Activated naive CD8-positive, alpha-beta T cell treated with anti-CD3 and anti-CD28 coated beads, Interleukin-2, amount 50 U/mL, for 16 hours (primary cell): ENCODE measurements around the gene CFAP20.
"Not testable (repeated sequence)": the region's sequence is repeated elsewhere in the genome, so short reads cannot be mapped to it uniquely, and the experiment has no call there.

ENCODE experiments used
- DNase-seq: peaks from one replicate; pipeline ENCODE4 v3.0.0-alpha.2; 2020; ENCODE audit warnings: low read depth, low spot score

Gene CFAP20

GRCh38 chr16:58098207-58099096, 30.7 kb downstream of the CFAP20 start:
- DNase-seq = no peak

GRCh38 chr16:58096249-58096648, 32.9 kb downstream of the CFAP20 start:
- no peak for DNase-seq

GRCh38 chr16:58095575-58095960, 33.6 kb downstream of the CFAP20 start:
- DNase-seq = not testable (repeated sequence)

GRCh38 chr16:58094791-58095574, 34.2 kb downstream of the CFAP20 start:
- DNase-seq = no peak

- DNase-seq = no peak
Observed at GRCh38 chr16:58094026-58094425, 35.2 kb downstream of the CFAP20 start.

- not testable (repeated sequence) for DNase-seq
Observed at GRCh38 chr16:58090396-58090795, 38.8 kb downstream of the CFAP20 start.

GRCh38 chr16:58088091-58088490, 41.1 kb downstream of the CFAP20 start:
- no peak for DNase-seq

GRCh38 chr16:58087209-58087913, 41.8 kb downstream of the CFAP20 start:
- DNase-seq = no peak

GRCh38 chr16:58086381-58087208, 42.6 kb downstream of the CFAP20 start:
- DNase-seq = no peak

GRCh38 chr16:58085584-58086251, 43.5 kb downstream of the CFAP20 start:
- no peak for DNase-seq

- no peak for DNase-seq
Observed at GRCh38 chr16:58085171-58085570, 44.0 kb downstream of the CFAP20 start.

- DNase-seq = no peak
Observed at GRCh38 chr16:58084635-58085034, 44.5 kb downstream of the CFAP20 start.

- no peak for DNase-seq
Observed at GRCh38 chr16:58082381-58082780, 46.8 kb downstream of the CFAP20 start.

- not testable (repeated sequence) for DNase-seq
Observed at GRCh38 chr16:58080657-58081056, 48.5 kb downstream of the CFAP20 start.

- DNase-seq = no peak
Observed at GRCh38 chr16:58077796-58078195, 51.4 kb downstream of the CFAP20 start.

GRCh38 chr16:58076514-58076913, 52.7 kb downstream of the CFAP20 start:
- DNase-seq = no peak

- DNase-seq = no peak
Observed at GRCh38 chr16:58074657-58075056, 54.5 kb downstream of the CFAP20 start.

GRCh38 chr16:58073086-58073485, 56.1 kb downstream of the CFAP20 start:
- DNase-seq = not testable (repeated sequence)

GRCh38 chr16:58072134-58072533, 57.0 kb downstream of the CFAP20 start:
- not testable (repeated sequence) for DNase-seq

GRCh38 chr16:58070585-58070984, 58.6 kb downstream of the CFAP20 start:
- DNase-seq = no peak
